Measurements from ENCODE around the gene OTUD3. TPM values are rescaled to one million over a fixed set of nuclear protein-coding genes. Genes with fewer than 3 reads are reported as not detected.
A peak's percentile ranks its signal among the peaks of the same experiment; 100 is the strongest.

The OTUD3 gene
- total RNA-seq, 3 donors from 2014 or later: 7.8 to 15.4 (median 11.6) TPM

GRCh38 chr1:19903621-19904020, 21.4 kb downstream of the OTUD3 start:
- Histone ChIP-seq H3K4me3 (no peak overlapping the region), H3K4me1 (ENCODE audit: low read depth) (no peaks in the 10 kb centered on the region), H3K9me3 (no peaks in the 10 kb centered on the region), H3K36me3 (ENCODE audit: low read depth) (no peaks in the 10 kb centered on the region)
- ATAC-seq (peak; percentile 48), DNase-seq (no peak)
- TF ChIP-seq CTCF (IDR thresholded peaks at IDR 0.05): no peak
- intact Hi-C loops (cut with DNase I, micrococcal nuclease): no loop called here

GRCh38 chr1:19907456-19907855, 25.3 kb downstream of the OTUD3 start:
- H3K4me3 ChIP-seq: no peak overlapping the region
- no peak for DNase-seq
- no peak for ATAC-seq
- no peak for TF ChIP-seq CTCF (IDR thresholded peaks at IDR 0.05)
- no peaks in the 10 kb centered on the region for H3K9me3 ChIP-seq
- intact Hi-C loops (cut with DNase I, micrococcal nuclease): no loop called here
- no peaks in the 10 kb centered on the region for H3K36me3 ChIP-seq (ENCODE audit: low read depth)
- H3K4me1 ChIP-seq (ENCODE audit: low read depth): no peaks in the 10 kb centered on the region

GRCh38 chr1:19909392-19909791, 27.2 kb downstream of the OTUD3 start:
- DNase-seq (no peak), ATAC-seq (no peak)
- no peak for TF ChIP-seq CTCF (IDR thresholded peaks at IDR 0.05)
- no peaks in the 10 kb centered on the region for H3K9me3 ChIP-seq
- H3K4me1 ChIP-seq (ENCODE audit: low read depth): no peaks in the 10 kb centered on the region
- H3K36me3 ChIP-seq (ENCODE audit: low read depth): no peaks in the 10 kb centered on the region
- intact Hi-C loops (cut with DNase I, micrococcal nuclease): no loop called here
- no peak overlapping the region for H3K4me3 ChIP-seq

- no peaks in the 10 kb centered on the region for H3K4me1 ChIP-seq (ENCODE audit: low read depth)
- H3K4me3 ChIP-seq: no peak overlapping the region
- TF ChIP-seq CTCF (IDR thresholded peaks at IDR 0.05): no peak
- intact Hi-C loops (cut with DNase I, micrococcal nuclease): loop anchor here in 1 of 2 donors (10.0 kb wide), 1 partner anchor 245 kb away; no protein-coding TSS in a partner anchor
- H3K9me3 ChIP-seq: no peaks in the 10 kb centered on the region
- DNase-seq (no peak), ATAC-seq (no peak)
- H3K36me3 ChIP-seq (ENCODE audit: low read depth): no peaks in the 10 kb centered on the region
These were observed 27.8 kb downstream of the OTUD3 start for GRCh38 chr1:19909971-19910370.

- intact Hi-C loops (cut with DNase I, micrococcal nuclease): loop anchor here in 1 of 2 donors (10.0 kb wide), 1 partner anchor 244 kb away; no protein-coding TSS in a partner anchor
- DNase-seq: no peak
- Histone ChIP-seq H3K4me1 (ENCODE audit: low read depth) (no peaks in the 10 kb centered on the region), H3K36me3 (ENCODE audit: low read depth) (no peaks in the 10 kb centered on the region), H3K4me3 (no peak overlapping the region), H3K9me3 (no peaks in the 10 kb centered on the region)
- TF ChIP-seq CTCF (IDR thresholded peaks at IDR 0.05): no peak
- ATAC-seq: no peak
These were observed 28.5 kb downstream of the OTUD3 start for GRCh38 chr1:19910650-19911049.

- no peaks in the 10 kb centered on the region for H3K36me3 ChIP-seq (ENCODE audit: low read depth)
- peak; percentile 67 for TF ChIP-seq CTCF (IDR thresholded peaks at IDR 0.05)
- DNase-seq: peak in 2 of 3 donors; percentile 78 to 95
- peak; percentile 48 for ATAC-seq
- intact Hi-C loops (cut with DNase I, micrococcal nuclease): loop anchor here (2.0 to 10.0 kb wide), 2 partner anchors 233 to 237 kb away; no protein-coding TSS in a partner anchor
- no peak overlapping the region for H3K4me3 ChIP-seq
- H3K9me3 ChIP-seq: no peaks in the 10 kb centered on the region
- H3K4me1 ChIP-seq (ENCODE audit: low read depth): no peaks in the 10 kb centered on the region
These were observed 35.9 kb downstream of the OTUD3 start for GRCh38 chr1:19918057-19918456.
